ENCODE results near the gene ARGLU1.

- TF ChIP-seq CTCF (IDR thresholded peaks at IDR 0.05) (no peak), EZH2 (IDR thresholded peaks at IDR 0.05) (no peak)
Observed at GRCh38 chr13:106570299-106570852, 2.4 kb upstream of the ARGLU1 start.

Data from neural progenitor cell (in vitro differentiated cells).